SJCRH30 (cell line): ENCODE data around the gene DNASE1. TPM values are rescaled to one million over a fixed set of nuclear protein-coding genes. Genes with fewer than 3 reads are reported as not detected.

Experiments used
- DNase-seq, 2 experiments: peaks; one replicate each; pipeline ENCODE4 v3.0.0-alpha.2; 2015 to 2020
- H3K27ac ChIP-seq: fragments of 250-450 bp; sonication (Bioruptor Pico); 2 replicates; pipeline ENCODE4 v1.5.1; 2020; ENCODE audit warnings: mild to moderate bottlenecking, moderate library complexity
- H3K27me3 ChIP-seq: fragments of 250-450 bp; sonication (Bioruptor Pico); 2 replicates; pipeline ENCODE4 v1.5.1; 2020; ENCODE audit warnings: mild to moderate bottlenecking, moderate library complexity
- H3K36me3 ChIP-seq: fragments of 250-450 bp; sonication (Bioruptor Pico); 2 replicates; pipeline ENCODE4 v1.5.1; 2020; ENCODE audit warnings: mild to moderate bottlenecking, moderate library complexity
- H3K4me1 ChIP-seq: fragments of 250-450 bp; sonication (Bioruptor Pico); 2 replicates; pipeline ENCODE4 v1.5.1; 2020; ENCODE audit warnings: mild to moderate bottlenecking, moderate library complexity
- H3K4me3 ChIP-seq: fragments of 250-450 bp; sonication (Bioruptor Pico); 2 replicates; pipeline ENCODE4 v1.5.1; 2020; ENCODE audit warnings: mild to moderate bottlenecking, moderate library complexity
- H3K9me3 ChIP-seq: fragments of 250-450 bp; sonication (Bioruptor Pico); replicated peaks from 2 replicates; pipeline ENCODE4 v1.5.1; 2020; ENCODE audit warnings: mild to moderate bottlenecking, moderate library complexity
- total RNA-seq: library from RNA; depleted of rRNA; stranded (reverse); fragments of >200 nt; shearing (Covaris generic); gene quantifications from 2 replicates; pipeline ENCODE4 v1.2.3, GENCODE V29; 2014

Gene DNASE1
- total RNA-seq, 1 experiment from 2014 or later, result 19.3 TPM

- no peak for DNase-seq
- H3K27ac ChIP-seq, result no peak overlapping the region
- no peaks in the 10 kb centered on the region for H3K4me1 ChIP-seq
- H3K36me3 ChIP-seq, result no peaks in the 10 kb centered on the region
- H3K4me3 ChIP-seq, result no peak overlapping the region
- no peaks in the 10 kb centered on the region for H3K9me3 ChIP-seq
- no peaks in the 10 kb centered on the region for H3K27me3 ChIP-seq
Measured at GRCh38 chr16:3625911-3626732, 28.4 kb upstream of the DNASE1 start.

- H3K36me3 ChIP-seq, result no peaks in the 10 kb centered on the region
- no peak for DNase-seq
- no peak overlapping the region for H3K27ac ChIP-seq
- no peaks in the 10 kb centered on the region for H3K27me3 ChIP-seq
- no peak overlapping the region for H3K4me3 ChIP-seq
- H3K4me1 ChIP-seq, result no peaks in the 10 kb centered on the region
- no peaks in the 10 kb centered on the region for H3K9me3 ChIP-seq
Measured at GRCh38 chr16:3637371-3637923, 17.0 kb upstream of the DNASE1 start.

DNA sequence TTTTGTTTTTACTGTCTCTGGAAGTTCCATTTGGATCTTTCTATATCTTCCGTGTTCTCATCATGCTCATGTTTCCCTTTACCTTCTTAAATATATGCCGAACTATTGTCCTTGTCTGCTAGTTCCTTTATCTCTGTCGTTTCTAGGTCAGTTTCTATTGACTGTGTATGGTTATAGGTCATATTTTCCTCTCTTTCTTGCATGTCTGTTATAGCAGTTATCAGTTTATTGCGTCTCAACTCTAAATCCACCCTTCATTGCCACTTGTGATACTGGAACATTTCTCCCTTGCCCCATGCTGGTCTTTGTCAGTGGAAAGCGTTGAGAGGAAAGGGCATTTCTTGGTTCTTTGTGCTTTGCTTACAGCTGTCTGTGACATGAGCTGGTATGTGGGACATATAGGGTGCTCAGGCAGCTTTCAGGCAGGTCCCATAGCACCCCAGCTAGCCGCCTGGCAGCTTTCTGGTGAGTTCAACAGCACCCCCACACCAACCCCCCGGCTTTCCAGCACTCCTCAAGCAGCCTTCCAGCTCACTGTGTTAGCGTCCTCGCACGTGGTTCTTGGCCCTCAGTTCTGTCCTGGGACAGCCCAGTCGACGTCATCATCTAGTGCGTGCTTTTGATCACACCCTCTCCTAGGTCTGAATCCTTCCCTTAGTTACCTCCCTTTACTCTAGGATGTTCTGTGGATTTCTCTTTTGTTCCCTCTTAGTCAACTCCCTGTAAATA, 15.4 kb upstream of the DNASE1 start:
- H3K9me3 ChIP-seq, result no peaks in the 10 kb centered on the region
- no peak overlapping the region for H3K27ac ChIP-seq
- H3K27me3 ChIP-seq, result no peaks in the 10 kb centered on the region
- DNase-seq, result no peak
- H3K4me3 ChIP-seq, result no peak overlapping the region
- no peaks in the 10 kb centered on the region for H3K36me3 ChIP-seq
- no peaks in the 10 kb centered on the region for H3K4me1 ChIP-seq

DNA sequence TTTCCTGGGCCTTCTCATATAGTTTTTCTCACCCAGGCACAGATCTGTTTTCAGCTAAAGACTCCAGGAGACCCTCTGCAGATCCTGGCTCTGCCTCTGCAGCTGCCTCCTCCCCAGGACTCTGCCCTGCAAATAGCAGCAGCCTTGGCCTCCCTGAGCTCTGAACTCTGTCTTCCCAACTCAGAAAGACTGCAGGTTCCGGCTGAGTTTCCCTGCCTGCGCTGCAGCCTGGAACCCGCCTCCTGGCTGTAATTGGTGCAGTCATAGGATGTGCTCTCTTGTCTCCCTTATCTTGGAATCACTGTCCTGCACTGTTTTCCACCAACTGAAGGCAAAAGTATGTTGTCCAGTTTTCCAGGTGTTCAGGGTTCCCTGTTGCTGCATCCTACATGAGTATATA, 14.3 kb upstream of the DNASE1 start:
- no peak overlapping the region for H3K4me3 ChIP-seq
- peaks cover 6% of the 10 kb centered on the region; the same call in 1 of the 2 replicates for H3K4me1 ChIP-seq
- no peaks in the 10 kb centered on the region for H3K36me3 ChIP-seq
- DNase-seq, result no peak
- no peak overlapping the region for H3K27ac ChIP-seq
- no peaks in the 10 kb centered on the region for H3K9me3 ChIP-seq
- H3K27me3 ChIP-seq, result no peaks in the 10 kb centered on the region

GRCh38 chr16:3640632-3641501, 13.6 kb upstream of the DNASE1 start:
- DNase-seq, result no peak
- no peak overlapping the region for H3K4me3 ChIP-seq
- H3K27ac ChIP-seq, result no peak overlapping the region

GRCh38 chr16:3641801-3642396, 12.6 kb upstream of the DNASE1 start:
- no peak for DNase-seq
- no peak overlapping the region for H3K27ac ChIP-seq

More at GRCh38 chr16:3640632-3641501, 13.6 kb upstream of the DNASE1 start:
- H3K36me3 ChIP-seq, result no peaks in the 10 kb centered on the region
- no peaks in the 10 kb centered on the region for H3K9me3 ChIP-seq
- H3K27me3 ChIP-seq, result no peaks in the 10 kb centered on the region
- peaks cover 10% of the 10 kb centered on the region for H3K4me1 ChIP-seq

GRCh38 chr16:3642397-3643094, 11.9 kb upstream of the DNASE1 start:
- Histone ChIP-seq H3K4me3 (no peak overlapping the region), H3K27me3 (no peaks in the 10 kb centered on the region), H3K9me3 (no peaks in the 10 kb centered on the region), H3K36me3 (no peaks in the 10 kb centered on the region), H3K27ac (no peak overlapping the region), H3K4me1 (peaks cover 21% of the 10 kb centered on the region)
- no peak for DNase-seq

More at GRCh38 chr16:3641801-3642396, 12.6 kb upstream of the DNASE1 start:
- H3K27me3 ChIP-seq, result no peaks in the 10 kb centered on the region
- no peaks in the 10 kb centered on the region for H3K36me3 ChIP-seq
- H3K4me1 ChIP-seq, result peaks cover 20% of the 10 kb centered on the region
- H3K4me3 ChIP-seq, result no peak overlapping the region
- H3K9me3 ChIP-seq, result no peaks in the 10 kb centered on the region

GRCh38 chr16:3643095-3643730, 11.3 kb upstream of the DNASE1 start:
- Histone ChIP-seq H3K27ac (no peak overlapping the region), H3K27me3 (no peaks in the 10 kb centered on the region), H3K9me3 (no peaks in the 10 kb centered on the region), H3K4me3 (no peak overlapping the region), H3K36me3 (no peaks in the 10 kb centered on the region), H3K4me1 (peaks cover 21% of the 10 kb centered on the region)
- DNase-seq, result no peak

GRCh38 chr16:3645108-3645503, 9.4 kb upstream of the DNASE1 start:
- DNase-seq, result no peak
- H3K4me1 ChIP-seq, result peaks cover 21% of the 10 kb centered on the region
- no peaks in the 10 kb centered on the region for H3K27me3 ChIP-seq
- H3K4me3 ChIP-seq, result peak overlapping the region; percentile 46
- no peaks in the 10 kb centered on the region for H3K36me3 ChIP-seq
- peak overlapping the region; percentile 93 for H3K27ac ChIP-seq
- no peaks in the 10 kb centered on the region for H3K9me3 ChIP-seq

DNA sequence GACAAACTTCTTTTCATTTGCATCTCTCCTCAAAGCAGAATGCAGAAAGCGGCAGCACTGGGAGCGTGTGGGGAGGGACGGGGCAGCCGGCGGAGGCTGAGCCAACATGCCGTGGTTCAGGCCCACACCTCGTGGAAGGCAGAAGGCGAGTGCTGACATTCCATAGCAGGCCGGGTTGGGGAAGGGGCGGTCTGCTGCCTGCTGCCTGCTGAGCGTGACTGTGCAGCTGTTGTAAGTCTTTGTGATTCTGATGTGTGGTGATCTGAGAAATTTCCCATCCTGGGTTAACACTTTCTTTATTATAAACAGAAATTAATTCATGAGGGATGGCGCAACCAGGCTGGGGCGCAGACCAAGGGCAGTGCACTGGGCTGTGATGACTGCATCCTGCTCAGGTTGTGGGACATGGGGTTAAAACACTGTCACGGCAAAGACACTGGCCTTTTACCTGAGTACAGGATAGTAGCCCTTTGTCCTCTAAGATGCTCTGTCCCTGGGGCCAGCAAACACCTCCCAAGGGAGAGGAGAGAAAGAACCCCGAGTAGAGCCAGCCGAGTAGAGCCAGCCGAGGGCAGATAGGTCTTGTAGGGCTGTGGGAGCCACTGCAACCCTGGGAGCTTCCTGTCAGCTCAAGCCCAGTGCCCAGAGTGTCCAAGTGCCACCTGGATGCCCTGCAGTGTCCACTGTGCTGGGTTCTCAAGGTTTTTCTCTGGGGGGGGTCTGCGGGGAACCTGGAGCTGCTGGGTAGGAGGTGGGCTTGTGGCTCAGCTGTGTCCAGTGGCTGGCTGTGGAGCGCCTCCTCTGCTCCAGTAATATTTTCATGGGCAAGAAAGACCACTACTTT, 8.8 kb upstream of the DNASE1 start:
- Histone ChIP-seq H3K9me3 (no peaks in the 10 kb centered on the region), H3K4me3 (peak overlapping the region; percentile 46), H3K27ac (peak overlapping the region; percentile 93), H3K4me1 (peaks cover 21% of the 10 kb centered on the region), H3K36me3 (no peaks in the 10 kb centered on the region), H3K27me3 (no peaks in the 10 kb centered on the region)
- peak; percentile 91 to 92 for DNase-seq

GRCh38 chr16:3646348-3646920, 8.1 kb upstream of the DNASE1 start:
- Histone ChIP-seq H3K27ac (peak overlapping the region; percentile 93), H3K27me3 (no peaks in the 10 kb centered on the region), H3K36me3 (no peaks in the 10 kb centered on the region), H3K9me3 (no peaks in the 10 kb centered on the region), H3K4me1 (peaks cover 21% of the 10 kb centered on the region), H3K4me3 (peak overlapping the region; percentile 46)
- DNase-seq, result peak; percentile 73 to 82

DNA sequence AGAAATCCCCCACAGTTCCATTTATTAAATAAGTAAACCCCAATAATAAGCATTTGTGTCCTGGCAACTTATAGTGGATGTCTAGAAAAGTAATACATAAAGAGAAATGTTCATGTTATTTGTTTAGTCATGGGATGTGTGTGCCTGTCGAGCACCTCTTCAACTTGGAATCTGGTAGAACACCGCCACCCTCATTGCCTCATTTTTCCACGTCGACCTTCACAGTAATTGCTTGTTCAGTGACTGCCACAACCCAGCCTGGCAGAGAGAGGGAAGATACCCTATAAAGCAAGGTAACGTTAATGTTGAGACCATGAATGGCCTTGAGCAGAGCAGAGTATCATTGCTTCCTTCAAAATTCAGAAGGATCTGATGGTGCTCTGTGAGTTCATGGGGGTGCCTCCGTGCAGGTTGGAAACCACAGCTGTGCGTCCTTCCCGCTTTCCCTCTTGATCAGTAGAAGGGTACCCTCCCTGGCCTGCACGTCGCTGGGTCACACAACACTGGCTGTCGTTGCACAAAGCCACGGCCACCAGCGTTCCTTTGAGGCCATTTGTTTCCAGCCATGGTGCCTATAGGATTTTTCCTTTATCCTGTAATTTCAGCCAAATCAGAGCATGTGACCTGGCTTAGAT, 3.7 kb upstream of the DNASE1 start:
- DNase-seq, result no peak
- Histone ChIP-seq H3K27me3 (no peaks in the 10 kb centered on the region), H3K4me3 (no peak overlapping the region), H3K36me3 (no peaks in the 10 kb centered on the region), H3K4me1 (peaks cover 12% of the 10 kb centered on the region), H3K27ac (no peak overlapping the region), H3K9me3 (no peaks in the 10 kb centered on the region)
